Duodenal mucosa (tissue), 2 donors: Measurements from ENCODE around the gene MB.

Source experiments
- H3K27ac ChIP-seq: one replicate; pipeline ENCODE4 v1.7.0; 2013; ENCODE audit warnings: low read depth, low read length
- H3K27me3 ChIP-seq, 2 donors: one replicate each; pipeline ENCODE4 v1.7.0; 2013; ENCODE audit warnings: low read length in 2 of 2, control low read depth in 1 of 2; ENCODE audit not compliant: insufficient read depth in 2 of 2, control insufficient read depth in 1 of 2
- H3K36me3 ChIP-seq, 2 donors: one replicate each; pipeline ENCODE4 v1.7.0; 2013; ENCODE audit warnings: low read length in 2 of 2, control low read depth in 1 of 2; ENCODE audit not compliant: insufficient read depth in 2 of 2, control insufficient read depth in 1 of 2
- H3K4me1 ChIP-seq, 2 donors: one replicate each; pipeline ENCODE4 v1.7.0; 2013; ENCODE audit warnings: low read length in 2 of 2, control low read depth in 1 of 2; ENCODE audit not compliant: insufficient read depth in 2 of 2, control insufficient read depth in 1 of 2
- H3K4me3 ChIP-seq, 2 donors: one replicate each; pipeline ENCODE4 v1.7.0; 2013; ENCODE audit warnings: low read length in 2 of 2, low read depth in 1 of 2
- H3K9ac ChIP-seq, 2 donors: one replicate each; pipeline ENCODE4 v1.7.0; 2013; ENCODE audit warnings: low read length in 2 of 2, low read depth in 1 of 2
- H3K9me3 ChIP-seq, 2 donors: one replicate each; pipeline ENCODE4 v1.7.0; 2013; ENCODE audit warnings: low read length in 2 of 2, control low read depth in 1 of 2; ENCODE audit not compliant: control insufficient read depth in 1 of 2

Gene MB

GRCh38 chr22:35590634-35591295 is 26.4 kb downstream of the MB start:
- Histone ChIP-seq H3K27ac (no peak overlapping the region), H3K36me3 (no peaks in the 10 kb centered on the region), H3K4me1 (no peaks in the 10 kb centered on the region), H3K9ac (no peak overlapping the region), H3K4me3 (no peak overlapping the region), H3K27me3 (peaks cover 0 to 4% of the 10 kb centered on the region in 2 donors), H3K9me3 (no peaks in the 10 kb centered on the region)

GRCh38 chr22:35589756-35590093 is 27.4 kb downstream of the MB start:
- Histone ChIP-seq H3K4me3 (no peak overlapping the region), H3K27ac (no peak overlapping the region), H3K9ac (no peak overlapping the region), H3K9me3 (no peaks in the 10 kb centered on the region), H3K4me1 (no peaks in the 10 kb centered on the region), H3K36me3 (no peaks in the 10 kb centered on the region), H3K27me3 (peaks cover 0 to 4% of the 10 kb centered on the region in 2 donors)

GRCh38 chr22:35589071-35589755 is 27.9 kb downstream of the MB start:
- H3K27me3 ChIP-seq, result peaks cover 0 to 4% of the 10 kb centered on the region in 2 donors
- no peak overlapping the region for H3K27ac ChIP-seq
- no peaks in the 10 kb centered on the region for H3K4me1 ChIP-seq
- no peak overlapping the region for H3K9ac ChIP-seq
- no peak overlapping the region for H3K4me3 ChIP-seq
- H3K36me3 ChIP-seq, result no peaks in the 10 kb centered on the region
- no peaks in the 10 kb centered on the region for H3K9me3 ChIP-seq

GRCh38 chr22:35587896-35588295 is 29.2 kb downstream of the MB start:
- no peak overlapping the region for H3K4me3 ChIP-seq
- H3K4me1 ChIP-seq, result no peaks in the 10 kb centered on the region
- no peaks in the 10 kb centered on the region for H3K9me3 ChIP-seq
- H3K9ac ChIP-seq, result no peak overlapping the region
- H3K36me3 ChIP-seq, result no peaks in the 10 kb centered on the region
- H3K27me3 ChIP-seq, result peaks cover 0 to 4% of the 10 kb centered on the region in 2 donors
- no peak overlapping the region for H3K27ac ChIP-seq

- Histone ChIP-seq H3K9ac (no peak overlapping the region), H3K36me3 (no peaks in the 10 kb centered on the region), H3K9me3 (no peaks in the 10 kb centered on the region), H3K4me1 (no peaks in the 10 kb centered on the region), H3K4me3 (no peak overlapping the region), H3K27ac (no peak overlapping the region), H3K27me3 (peaks cover 0 to 4% of the 10 kb centered on the region in 2 donors)
Observed at GRCh38 chr22:35587447-35587870, 29.7 kb downstream of the MB start.

DNA sequence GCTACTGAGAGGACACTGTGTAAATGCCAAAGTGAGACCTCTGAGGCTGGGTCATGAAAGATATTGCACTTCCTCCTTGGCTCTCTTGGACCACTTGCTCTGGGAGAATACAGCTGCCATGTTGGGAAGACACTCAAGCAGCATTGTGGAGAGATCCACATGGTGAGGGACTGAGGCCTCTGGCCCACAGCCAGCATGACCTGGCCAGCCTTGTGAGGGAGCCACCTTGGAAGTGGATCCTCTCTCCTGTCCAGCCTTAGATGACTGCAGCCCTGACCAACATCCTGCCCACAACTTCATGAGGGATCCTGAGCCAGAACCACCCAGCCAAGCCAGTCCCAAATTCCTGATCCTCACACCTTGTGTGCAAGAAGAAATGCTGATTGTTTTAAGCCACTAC is 30.4 kb downstream of the MB start:
- peaks cover 0 to 4% of the 10 kb centered on the region in 2 donors for H3K27me3 ChIP-seq
- no peaks in the 10 kb centered on the region for H3K9me3 ChIP-seq
- no peak overlapping the region for H3K27ac ChIP-seq
- no peaks in the 10 kb centered on the region for H3K4me1 ChIP-seq
- H3K4me3 ChIP-seq, result no peak overlapping the region
- no peak overlapping the region for H3K9ac ChIP-seq
- no peaks in the 10 kb centered on the region for H3K36me3 ChIP-seq

GRCh38 chr22:35582861-35583670 is 34.1 kb downstream of the MB start:
- Histone ChIP-seq H3K36me3 (no peaks in the 10 kb centered on the region), H3K27me3 (no peaks in the 10 kb centered on the region), H3K4me1 (no peaks in the 10 kb centered on the region), H3K9ac (no peak overlapping the region), H3K27ac (no peak overlapping the region), H3K9me3 (no peaks in the 10 kb centered on the region), H3K4me3 (no peak overlapping the region)

DNA sequence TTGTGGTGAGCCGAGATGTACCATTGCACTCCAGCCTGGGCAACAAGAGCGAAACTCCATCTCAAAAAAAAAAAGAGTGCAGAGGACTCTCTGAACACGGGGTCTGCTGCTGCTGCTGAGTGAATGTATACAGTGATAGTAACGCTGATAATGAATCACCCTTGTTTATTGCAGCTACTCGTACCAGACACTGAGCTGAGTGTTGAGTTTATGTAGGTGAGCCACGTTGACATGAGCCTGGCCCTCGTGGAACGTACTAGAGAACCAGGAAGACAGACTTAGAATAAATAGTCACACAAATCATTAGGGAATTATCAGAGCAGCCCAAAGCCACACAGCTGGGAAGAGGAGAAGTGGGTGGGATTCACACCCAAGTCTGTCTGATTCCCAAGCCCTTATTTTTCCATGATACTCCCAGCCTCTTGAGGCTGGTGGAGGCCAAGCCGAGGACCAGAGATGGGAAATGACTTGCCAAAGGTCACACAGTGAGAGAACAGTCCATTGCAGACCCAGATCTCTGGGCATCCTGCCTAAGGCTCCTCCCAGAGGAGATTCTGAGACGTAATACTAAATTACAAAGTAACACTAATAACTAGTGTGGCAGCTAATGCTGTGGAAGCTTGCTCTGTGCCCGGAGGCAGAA is 34.8 kb downstream of the MB start:
- H3K36me3 ChIP-seq, result no peaks in the 10 kb centered on the region
- no peaks in the 10 kb centered on the region for H3K4me1 ChIP-seq
- H3K9ac ChIP-seq, result no peak overlapping the region
- H3K9me3 ChIP-seq, result no peaks in the 10 kb centered on the region
- H3K4me3 ChIP-seq, result no peak overlapping the region
- no peak overlapping the region for H3K27ac ChIP-seq
- H3K27me3 ChIP-seq, result no peaks in the 10 kb centered on the region

- Histone ChIP-seq H3K27ac (no peak overlapping the region), H3K36me3 (no peaks in the 10 kb centered on the region), H3K4me3 (no peak overlapping the region), H3K9me3 (no peaks in the 10 kb centered on the region), H3K27me3 (no peaks in the 10 kb centered on the region), H3K9ac (no peak overlapping the region), H3K4me1 (no peaks in the 10 kb centered on the region)
Observed at GRCh38 chr22:35581023-35581413, 36.1 kb downstream of the MB start.
